Fibroblast of villous mesenchyme (primary cell): ENCODE data around the gene CAT. TPM values are rescaled to one million over a fixed set of nuclear protein-coding genes. Genes with fewer than 3 reads are reported as not detected.

Experiments used
- DNase-seq: peaks from one replicate; pipeline ENCODE4 v3.0.0-alpha.2; 2010; ENCODE audit warnings: low read depth
- H3K4me3 ChIP-seq: 2 replicates; pipeline ENCODE4 v1.5.1; 2011; ENCODE audit warnings: low read depth, mild to moderate bottlenecking, low read length
- CTCF ChIP-seq: IDR thresholded peaks from 2 replicates; pipeline ENCODE4 v1.5.1; 2012; ENCODE audit warnings: low read depth, mild to moderate bottlenecking, low read length; ENCODE audit not compliant: insufficient read depth
- total RNA-seq: library from RNA; depleted of rRNA; stranded (reverse); fragments of >200 nt; gene quantifications from 2 replicates; pipeline ENCODE4 v1.2.3, GENCODE V29; 2012

The CAT gene
- total RNA-seq, 1 donor: 71.7 TPM

- TF ChIP-seq CTCF: no peak
- no peak overlapping the region for H3K4me3 ChIP-seq
- no peak for DNase-seq
Measured at GRCh38 chr11:34444428-34444827, 5.7 kb downstream of the CAT start.

GRCh38 chr11:34445956-34446355 is 7.2 kb downstream of the CAT start:
- DNase-seq: no peak
- no peak overlapping the region for H3K4me3 ChIP-seq
- no peak for TF ChIP-seq CTCF

DNA sequence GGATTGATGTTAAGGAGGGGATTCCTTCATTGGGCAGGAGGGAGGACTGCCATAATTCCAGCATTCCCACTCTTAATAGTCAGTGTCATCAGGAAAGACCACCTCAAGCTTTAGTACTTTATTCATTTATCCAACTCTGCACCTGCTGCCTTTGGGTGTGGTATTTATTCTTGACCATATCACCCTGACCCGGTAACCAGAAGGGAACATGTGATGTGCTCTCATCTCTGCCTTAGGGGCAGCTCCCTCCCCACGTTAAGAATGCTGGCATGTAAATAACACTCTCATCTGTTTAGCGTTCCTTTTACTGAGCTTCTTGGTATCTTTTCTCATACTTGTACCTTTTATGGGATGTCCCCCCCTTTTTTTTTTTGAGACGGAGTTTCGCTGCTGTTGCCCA is 7.7 kb downstream of the CAT start:
- no peak for TF ChIP-seq CTCF
- DNase-seq: no peak

GRCh38 chr11:34447044-34447443 is 8.3 kb downstream of the CAT start:
- no peak for TF ChIP-seq CTCF
- DNase-seq: no peak
- no peak overlapping the region for H3K4me3 ChIP-seq

More for the DNA sequence above, 7.7 kb downstream of the CAT start:
- H3K4me3 ChIP-seq: no peak overlapping the region

DNA sequence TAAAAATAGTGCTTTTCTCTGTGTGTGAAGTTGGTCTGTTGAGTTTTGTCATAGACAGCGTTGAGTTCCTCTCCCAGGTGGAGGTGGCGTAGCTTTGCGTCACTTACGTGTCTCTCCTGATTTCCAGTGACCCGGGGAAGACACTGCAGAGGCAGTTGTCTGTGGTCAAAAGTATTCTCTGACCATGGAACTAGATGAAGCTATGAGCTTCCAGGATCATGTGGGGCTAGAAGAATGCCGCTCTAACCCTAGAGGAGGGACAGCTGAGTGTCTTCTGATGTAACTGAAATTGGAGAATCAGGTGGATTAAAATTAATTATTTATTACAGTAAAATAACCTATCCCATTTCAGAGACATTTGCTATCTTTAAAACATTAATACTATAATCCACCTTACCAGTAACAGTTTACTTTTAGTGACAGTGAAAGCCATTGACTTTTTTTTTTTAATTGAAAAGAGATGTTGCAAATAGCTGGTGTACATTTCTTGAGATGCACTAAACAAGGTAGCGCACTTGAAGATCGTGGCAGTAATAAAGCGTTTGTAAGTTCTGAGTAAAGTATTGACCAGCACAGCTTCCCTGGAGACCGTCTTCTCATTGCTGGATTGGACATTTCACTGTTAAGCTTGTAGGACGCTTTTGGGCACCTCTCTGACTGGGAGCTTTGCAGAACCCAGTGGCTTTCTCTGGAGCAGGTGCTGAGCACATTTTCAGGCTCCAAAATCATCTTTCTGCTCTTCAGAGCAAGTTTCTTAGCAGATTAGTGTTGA is 9.7 kb downstream of the CAT start:
- no peak for TF ChIP-seq CTCF
- no peak overlapping the region for H3K4me3 ChIP-seq
- no peak for DNase-seq

GRCh38 chr11:34449013-34449412 is 10.3 kb downstream of the CAT start:
- H3K4me3 ChIP-seq: no peak overlapping the region
- DNase-seq: no peak
- TF ChIP-seq CTCF: no peak

- DNase-seq: no peak
- H3K4me3 ChIP-seq: no peak overlapping the region
- no peak for TF ChIP-seq CTCF
Measured at GRCh38 chr11:34451053-34451452, 12.3 kb downstream of the CAT start.
